ENCODE data around the gene MANBA.

MANBA gene

DNA sequence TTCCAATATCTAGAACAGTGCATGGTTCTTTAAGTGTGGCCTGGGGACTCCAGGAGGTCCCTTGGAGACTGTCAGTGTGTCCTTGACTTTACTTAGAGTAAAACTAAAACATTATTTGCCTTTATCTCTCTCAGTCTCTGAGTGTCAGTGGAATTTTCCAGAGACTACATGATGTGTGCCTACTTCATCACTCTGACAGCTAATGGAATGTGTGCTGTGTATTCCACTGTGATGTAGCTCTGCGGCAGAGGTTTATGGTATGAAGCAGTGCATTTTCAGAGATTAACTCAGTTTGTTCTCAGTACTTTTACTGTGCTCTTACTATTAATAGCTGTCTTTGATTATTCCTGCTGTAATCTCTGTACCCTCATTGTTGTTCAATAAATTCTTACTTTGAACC is 85.6 kb downstream of the MANBA start:
- peak; percentile 62 for DNase-seq

DNA sequence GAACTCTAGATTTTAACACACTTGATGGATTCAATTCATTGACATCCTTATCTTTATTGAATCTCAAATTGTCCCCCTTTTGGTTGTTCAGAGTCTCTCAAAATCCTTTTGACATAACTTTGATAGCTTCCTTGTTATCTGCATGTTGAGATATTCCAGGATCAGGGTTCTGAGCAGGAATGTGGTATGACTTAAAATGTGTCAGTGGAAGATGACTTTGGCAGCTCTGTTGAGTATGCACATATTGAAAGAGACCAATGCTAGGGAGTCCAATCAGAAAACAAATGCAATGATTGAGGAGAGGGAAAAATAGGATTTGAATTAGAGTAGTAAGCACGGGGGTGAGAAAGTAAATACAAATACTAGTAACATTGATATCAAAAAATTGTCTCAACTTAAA is 93.8 kb downstream of the MANBA start:
- DNase-seq = no peak

- DNase-seq = peak; percentile 5
Observed at GRCh38 chr4:102665527-102665926, 95.2 kb downstream of the MANBA start.

DNA sequence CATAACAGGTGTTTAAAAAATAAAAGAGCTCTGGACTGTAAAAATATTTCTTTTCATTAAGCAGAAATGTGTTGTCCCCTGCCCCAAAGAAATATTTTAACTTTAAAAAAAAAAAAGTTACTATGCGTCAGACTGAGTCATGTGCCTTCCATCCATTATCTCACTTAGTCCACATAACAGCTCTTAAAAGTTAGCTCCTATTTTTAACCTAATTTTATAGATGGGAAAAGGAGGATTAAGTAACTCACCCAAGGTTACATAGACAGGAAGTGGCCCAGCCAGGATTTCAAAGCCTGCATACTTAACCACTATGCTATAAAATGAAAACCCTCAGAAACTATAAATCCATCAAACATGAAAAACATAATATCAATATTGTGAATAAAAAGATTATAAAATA is 97.7 kb downstream of the MANBA start:
- peak; percentile 75 for DNase-seq

GRCh38 chr4:102657206-102657605 is 103.6 kb downstream of the MANBA start:
- DNase-seq = no peak

DNA sequence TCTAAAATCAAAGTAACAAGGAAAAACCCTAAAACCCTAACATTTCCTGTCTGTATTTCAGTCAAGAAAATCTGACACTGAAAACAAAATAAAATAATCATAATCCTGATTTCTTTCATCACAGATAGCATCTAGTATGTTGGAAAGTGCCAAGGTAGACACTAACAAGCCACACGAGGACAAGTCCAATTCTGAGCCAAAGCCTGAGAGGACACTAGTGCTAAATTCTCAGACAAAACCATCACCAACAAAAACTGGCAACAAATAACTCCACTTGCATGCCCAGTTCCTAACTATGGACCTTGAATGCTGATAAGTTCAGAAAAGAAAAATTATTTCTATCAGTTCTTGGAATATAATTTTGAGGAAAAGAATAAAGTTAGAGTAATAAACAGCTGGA is 113.7 kb downstream of the MANBA start:
- no peak for DNase-seq

GRCh38 chr4:102642631-102643298 is 118.0 kb downstream of the MANBA start:
- DNase-seq = peak; percentile 45

- no peak for DNase-seq
Observed at GRCh38 chr4:102641793-102642192, 119.0 kb downstream of the MANBA start.

DNA sequence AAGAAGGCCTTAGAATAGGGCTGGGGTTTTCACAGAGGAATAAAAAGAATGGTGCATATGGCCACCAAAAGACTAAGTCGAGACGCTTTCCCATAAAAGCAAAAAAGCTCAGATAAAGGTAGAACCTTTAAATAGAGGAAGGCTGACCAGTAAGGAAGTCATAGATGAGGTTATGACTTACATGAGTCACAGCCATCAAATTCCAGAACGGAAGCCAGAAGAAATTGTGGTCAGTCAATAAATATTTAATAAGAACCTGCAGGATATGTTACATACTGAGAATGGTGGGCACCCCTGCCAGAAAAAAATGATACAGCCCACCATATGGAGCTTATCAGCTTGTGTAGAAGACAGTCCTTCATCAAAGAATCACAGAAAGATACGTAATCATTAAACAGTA is 120.1 kb downstream of the MANBA start:
- DNase-seq = peak; percentile 52

DNA sequence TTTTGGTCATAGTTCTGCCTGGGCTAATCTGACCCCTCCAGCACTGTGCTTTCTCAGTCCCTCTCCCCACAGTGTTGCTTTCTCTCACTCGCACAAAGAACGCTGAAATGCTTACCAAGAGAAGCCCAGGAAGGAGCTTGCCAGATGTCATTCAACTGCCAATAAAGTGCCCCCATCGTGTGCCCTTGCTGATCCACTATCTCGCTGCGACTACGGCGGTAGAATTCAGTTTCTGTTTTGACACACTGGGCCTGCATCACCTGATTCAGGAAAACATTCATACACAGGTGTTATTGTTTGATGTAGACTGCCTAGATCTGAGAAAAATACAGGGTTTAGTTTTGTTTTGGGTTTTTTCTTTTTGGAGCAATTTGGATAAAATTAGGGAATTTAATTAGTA is 121.2 kb downstream of the MANBA start:
- no peak for DNase-seq

- DNase-seq = no peak
Observed at GRCh38 chr4:102638621-102639020, 122.1 kb downstream of the MANBA start.

GRCh38 chr4:102637391-102637790 is 123.4 kb downstream of the MANBA start:
- DNase-seq = no peak

DNA sequence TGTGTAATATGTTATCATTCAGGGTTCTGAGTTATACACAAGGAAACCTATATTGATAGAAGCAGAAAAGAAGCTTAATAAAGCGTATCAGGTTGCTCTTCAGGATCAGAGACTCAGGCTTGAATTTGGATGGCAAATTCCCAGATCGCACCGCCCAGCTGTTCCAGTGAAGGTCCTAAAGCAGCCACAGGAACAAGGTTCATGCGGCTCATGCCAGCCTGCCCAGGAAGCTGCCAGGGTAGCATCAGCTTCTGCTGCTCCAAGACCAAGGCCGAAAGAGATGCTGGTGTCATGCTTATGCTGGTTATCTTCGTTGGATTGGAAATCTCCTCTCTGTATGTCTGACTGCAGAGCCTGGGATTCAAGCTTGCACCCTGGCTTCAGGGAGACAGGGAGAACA is 127.7 kb downstream of the MANBA start:
- DNase-seq = no peak

GRCh38 chr4:102632241-102633065 is 128.3 kb downstream of the MANBA start:
- no peak for DNase-seq

DNA sequence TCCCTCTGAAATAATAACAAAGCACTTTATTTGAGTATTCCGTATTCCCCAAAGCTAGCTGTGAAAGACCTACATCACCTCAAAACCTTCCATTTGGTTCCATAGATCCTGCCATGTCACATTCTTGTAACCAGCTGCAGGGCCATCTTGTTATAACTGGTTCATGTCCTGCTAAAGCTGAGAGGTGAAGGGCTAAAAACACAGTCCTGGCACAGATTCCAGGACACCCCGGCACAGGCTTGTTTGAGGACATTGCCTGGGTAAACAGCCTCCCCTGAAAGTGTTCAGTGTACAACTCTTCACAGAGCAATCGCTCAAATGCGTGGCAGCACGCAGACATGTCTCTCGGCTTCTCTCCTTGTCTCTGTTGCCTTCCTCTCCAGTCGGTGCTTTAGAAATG is 129.2 kb downstream of the MANBA start:
- DNase-seq = no peak

DNA sequence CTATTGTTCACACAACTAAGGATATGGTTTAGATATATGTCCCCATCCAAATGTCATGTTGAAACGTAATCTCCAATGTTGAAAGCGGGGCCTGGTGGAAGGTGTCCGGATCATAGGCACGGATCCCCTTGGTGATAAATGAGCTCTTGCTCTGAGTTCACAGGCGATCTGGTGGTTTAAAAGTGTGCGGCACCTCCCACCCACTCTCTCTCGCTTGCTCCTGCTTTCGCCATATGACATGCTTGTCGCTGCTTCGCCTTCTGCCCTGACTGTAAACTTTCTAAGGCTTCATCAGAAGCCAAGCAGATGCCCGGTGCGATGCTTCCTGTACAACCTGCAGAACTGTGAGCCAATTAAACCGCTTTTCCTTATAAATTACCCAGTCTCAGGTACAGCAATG is 131.1 kb downstream of the MANBA start:
- no peak for DNase-seq

- peak; percentile 71 for DNase-seq
Observed at GRCh38 chr4:102627831-102628523, 132.8 kb downstream of the MANBA start.

- peak; percentile 28 for DNase-seq
Observed at GRCh38 chr4:102625232-102625930, 135.4 kb downstream of the MANBA start.

- DNase-seq = no peak
Observed at GRCh38 chr4:102624505-102624904, 136.3 kb downstream of the MANBA start.

DNA sequence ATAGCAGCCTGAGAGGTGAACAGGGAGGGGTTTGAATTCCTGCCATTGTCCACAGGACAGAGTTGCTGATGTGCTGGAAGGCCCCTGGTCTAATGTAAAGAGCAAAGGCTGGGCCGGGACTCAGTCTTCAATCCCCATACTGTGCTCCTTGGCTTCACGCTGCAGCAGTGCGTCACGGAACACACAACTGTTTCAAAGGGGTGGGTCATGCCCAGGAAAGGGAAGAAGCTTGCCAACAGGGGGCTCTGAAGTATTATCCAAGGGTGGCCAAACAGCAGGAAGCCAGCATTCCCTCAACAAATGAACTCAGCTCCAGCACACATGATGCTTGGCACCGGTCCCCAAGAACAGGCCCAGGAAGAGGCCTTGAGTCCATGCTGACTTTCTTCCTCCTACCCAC is 137.1 kb downstream of the MANBA start:
- DNase-seq = peak; percentile 75

DNA sequence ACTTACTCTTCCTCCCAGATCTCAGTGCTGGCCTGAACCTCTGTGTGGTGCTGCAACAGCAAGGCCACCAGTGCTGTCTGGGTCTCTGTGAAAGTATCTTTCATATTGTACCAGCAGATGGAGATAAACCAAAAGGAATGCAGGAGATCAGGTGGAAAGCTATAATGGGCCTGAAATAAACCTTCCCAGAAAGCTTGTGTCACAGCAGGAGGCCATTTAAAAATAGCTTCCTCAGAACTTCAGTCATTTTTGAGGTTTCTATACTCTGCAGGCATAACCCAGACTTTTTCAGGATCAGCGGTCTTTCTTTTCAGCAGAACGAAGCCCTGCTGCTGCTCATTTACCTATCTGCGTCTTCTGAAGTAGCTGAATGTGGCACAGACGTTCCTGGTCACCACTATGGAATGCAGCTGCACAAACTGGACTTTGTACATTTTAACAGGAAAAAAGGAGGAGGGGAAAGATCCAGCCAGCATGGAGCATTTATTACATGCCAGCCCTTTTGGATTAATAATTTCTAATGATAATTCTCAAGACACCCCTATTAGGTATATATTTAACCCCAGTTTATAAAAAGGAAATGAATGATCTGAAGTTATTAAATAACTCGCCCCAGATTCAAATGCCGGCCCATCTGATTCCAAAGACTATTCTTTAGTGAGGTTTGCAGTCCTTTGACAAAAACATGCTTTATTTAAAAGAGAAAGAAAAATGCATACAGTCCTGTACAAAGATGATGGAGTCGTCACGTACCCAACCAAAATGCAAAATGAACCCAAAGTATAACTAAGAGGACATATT is 139.9 kb downstream of the MANBA start:
- peak; percentile 86 for DNase-seq

Data from fibroblast of skin of back (primary cell).